GM19238 (cell line): ENCODE measurements around the gene IL4I1.
"Not testable (repeated sequence)": the region's sequence is repeated elsewhere in the genome, so short reads cannot be mapped to it uniquely, and the experiment has no call there.

Source experiments
- DNase-seq: peaks from one replicate; pipeline ENCODE4 v3.0.0; 2011; ENCODE audit warnings: low spot score; ENCODE audit not compliant: insufficient read length

Gene IL4I1, protein sequence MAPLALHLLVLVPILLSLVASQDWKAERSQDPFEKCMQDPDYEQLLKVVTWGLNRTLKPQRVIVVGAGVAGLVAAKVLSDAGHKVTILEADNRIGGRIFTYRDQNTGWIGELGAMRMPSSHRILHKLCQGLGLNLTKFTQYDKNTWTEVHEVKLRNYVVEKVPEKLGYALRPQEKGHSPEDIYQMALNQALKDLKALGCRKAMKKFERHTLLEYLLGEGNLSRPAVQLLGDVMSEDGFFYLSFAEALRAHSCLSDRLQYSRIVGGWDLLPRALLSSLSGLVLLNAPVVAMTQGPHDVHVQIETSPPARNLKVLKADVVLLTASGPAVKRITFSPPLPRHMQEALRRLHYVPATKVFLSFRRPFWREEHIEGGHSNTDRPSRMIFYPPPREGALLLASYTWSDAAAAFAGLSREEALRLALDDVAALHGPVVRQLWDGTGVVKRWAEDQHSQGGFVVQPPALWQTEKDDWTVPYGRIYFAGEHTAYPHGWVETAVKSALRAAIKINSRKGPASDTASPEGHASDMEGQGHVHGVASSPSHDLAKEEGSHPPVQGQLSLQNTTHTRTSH

DNA sequence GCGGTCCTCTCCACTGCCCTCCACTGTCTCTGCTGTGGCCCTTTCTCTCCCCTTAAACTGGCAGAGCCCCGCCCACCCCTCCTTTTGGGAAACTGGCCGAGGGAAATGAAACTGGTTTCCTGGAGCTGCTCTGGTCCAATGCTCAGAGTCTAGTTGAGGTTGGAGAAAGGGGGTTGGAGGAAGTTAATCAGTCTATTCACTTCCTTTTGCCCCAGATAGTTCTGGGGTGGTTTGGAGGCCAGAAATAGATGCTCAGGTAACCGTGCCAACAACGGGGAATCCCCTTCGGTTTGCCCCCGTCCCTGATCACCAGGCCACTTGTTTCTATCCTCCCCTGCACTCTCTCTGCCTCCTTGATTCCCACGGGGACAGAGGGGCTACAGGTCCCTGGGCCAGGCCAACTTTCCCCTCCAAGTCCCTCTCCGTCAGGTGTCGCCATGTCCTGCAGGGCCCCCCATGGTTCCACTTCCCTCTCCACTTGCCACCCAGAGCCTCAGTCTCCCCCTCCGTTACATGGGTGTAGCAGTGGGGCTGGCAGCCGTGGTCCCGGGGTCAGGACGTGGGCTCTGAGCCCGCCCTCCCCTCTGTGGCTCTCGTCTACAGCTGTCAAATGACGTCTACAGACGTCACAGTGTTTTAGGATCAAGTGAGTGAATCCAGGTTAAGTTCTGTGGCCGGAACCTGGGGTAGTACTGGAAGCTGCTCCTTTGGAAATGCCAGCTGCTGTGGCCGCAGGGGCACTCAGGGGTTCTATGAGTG lies at the start of gene IL4I1:
Gene IL4I1, minus strand, starts transcription at position 25 of the 759 bp plus-strand sequence. CDS start 727 bp downstream, outside the sequence.
- peak; percentile 83 for DNase-seq

DNA sequence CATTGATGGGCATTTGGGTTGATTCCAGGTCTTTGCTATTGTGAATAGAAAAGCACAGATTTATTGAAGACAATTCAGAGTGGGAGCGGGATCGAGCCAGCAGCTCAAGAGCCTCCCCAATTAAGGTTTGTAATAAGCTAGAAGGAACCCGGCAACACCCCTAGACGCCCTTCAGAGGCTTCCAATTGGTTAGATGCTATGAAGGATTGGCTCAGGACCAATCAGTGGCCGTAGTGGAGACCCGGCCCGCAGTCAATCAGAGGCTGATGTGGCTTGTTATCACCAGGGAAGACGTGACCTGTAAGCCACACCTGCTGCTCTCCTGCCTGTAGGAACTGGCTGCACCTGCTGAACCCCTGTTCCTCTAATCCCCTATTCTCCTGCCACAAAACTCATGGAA lies 49.7 kb upstream of the IL4I1 start:
- DNase-seq, result no peak

DNA sequence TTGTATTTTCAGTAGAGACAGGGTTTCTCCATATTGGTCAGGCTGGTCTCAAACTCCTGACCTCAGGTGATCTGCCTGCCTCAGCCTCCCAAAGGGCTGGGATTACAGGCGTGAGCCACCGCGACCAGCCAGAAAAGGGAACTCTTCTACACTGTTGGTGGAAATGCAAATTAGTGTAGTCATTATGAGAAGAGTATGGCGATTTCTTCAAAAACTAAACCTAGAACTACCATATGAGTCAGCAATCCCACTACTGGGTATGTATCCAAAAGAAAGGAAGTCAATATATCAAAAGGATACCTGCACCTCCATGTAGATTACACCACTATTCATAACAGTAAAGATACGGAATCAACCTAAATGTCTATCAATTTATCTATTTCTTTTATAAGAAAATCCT lies 47.9 kb upstream of the IL4I1 start:
- DNase-seq, result not testable (repeated sequence)

DNA sequence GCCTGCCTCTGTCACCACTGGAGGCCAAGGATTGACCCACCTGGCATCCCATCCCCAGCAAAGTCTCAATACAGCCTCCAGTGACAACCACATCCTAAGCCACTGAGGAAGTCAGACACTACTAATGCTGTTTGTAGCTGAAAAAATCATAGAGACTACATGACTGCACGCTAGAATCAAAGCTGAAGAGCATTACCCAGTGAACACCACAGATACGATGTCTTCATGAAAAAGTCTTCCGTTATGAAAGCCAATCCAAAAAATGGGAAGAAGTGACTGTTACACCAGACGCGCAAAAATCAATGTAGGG lies 43.8 kb upstream of the IL4I1 start:
- DNase-seq, result no peak

DNA sequence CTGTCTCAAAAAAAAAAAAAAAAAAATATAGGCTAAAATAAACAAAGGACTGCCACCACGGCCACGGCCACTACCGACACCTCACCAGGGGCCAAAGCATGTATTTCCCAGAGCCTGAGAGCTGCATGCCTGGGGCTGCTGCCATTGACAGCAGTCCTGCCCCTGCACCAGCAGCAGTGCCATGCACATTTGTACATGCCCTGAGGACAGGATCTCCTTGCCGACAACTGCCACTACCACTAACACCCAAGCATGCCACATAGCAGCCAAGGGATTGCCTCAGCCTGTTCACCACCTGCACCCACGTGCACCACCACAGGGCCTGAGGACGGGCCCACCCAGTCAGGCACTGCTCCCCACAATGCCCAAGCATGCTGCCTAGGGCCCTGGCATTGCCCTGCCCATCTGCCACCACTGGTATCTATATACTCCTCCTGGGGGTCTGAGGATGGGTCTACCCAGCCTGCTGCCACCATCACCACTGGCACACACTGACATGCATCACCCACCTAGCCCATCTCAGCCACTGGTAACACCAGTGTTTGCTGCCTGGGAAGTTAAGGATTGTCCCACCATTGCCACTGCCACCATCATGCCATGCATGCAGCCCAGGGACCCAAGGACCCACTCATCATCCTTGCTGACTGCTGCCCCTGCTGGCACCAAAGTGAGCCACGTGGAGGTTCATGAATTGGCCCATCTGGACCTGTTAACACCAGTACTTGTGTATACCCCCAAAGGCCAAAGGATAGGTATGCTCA lies 43.2 kb upstream of the IL4I1 start:
- no peak for DNase-seq

DNA sequence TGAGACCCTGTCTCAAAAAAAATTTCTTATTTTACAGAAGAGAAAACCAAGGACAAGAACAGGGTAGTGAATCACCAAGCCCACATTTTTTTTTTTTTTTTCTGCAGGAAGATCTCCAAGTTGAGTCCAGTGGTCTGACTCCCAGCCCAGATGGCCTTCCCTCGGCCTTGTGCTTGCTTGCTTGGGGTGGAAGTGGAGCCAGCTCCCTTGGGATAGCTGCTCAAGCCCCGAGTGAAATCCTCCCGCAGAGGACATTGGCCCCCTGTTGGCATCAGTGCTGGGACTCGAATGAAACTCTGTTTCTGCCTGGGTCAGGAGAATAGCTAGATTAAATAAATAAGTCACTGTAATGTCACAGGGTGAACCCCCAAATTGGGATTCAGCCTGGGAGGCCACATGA lies 42.0 kb upstream of the IL4I1 start:
- DNase-seq, result no peak

DNA sequence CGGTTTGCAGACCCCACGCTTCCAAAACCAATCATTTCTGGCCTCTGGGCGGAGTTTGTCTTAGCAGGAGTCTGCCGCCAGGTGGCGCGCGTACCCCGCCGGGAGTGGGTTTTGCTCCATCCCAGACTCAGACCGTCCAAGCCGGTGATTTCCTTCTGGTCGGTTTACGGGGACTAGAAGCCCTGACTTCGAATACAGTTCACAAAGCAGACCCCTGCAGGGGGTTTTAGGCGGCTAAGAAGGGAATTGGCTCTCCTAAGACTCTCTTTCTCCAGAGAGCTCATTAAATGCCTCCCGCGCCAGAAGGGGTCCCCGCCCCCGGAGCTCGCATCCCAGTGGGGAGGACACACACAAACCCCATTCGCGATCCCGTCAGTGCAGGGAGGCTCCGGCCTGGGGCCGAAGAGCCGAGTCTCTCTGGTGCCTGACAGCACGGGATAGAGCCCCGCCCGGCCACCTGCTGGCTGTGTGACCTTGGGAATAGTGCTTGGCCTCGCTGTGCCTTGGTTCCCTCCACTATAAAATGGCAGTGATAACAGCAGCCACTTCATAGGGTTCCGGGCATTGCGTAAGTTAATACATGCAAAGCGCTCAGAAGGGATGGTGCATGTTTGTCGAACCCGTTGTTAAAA lies 41.2 kb upstream of the IL4I1 start:
- peak; percentile 61 for DNase-seq

DNA sequence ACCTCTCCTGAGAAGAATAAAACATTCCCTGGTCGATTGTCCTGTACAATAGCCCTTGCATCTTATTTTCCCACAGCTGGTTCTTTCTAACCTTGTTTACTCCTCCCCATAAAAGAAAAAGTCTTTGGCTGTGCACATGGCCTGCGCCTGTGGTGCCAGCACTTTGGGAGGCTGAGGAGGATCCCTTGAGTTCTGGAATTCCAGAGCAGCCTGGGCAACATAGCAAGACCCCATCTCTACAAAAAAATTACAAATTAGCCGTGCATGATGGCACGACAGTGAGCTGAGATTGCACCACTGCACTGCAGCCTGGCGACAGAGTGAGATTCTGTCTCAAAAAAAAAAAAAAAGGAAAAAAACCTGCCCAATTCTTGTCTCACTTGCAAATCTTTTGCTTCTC lies 39.9 kb upstream of the IL4I1 start:
- DNase-seq, result no peak

DNA sequence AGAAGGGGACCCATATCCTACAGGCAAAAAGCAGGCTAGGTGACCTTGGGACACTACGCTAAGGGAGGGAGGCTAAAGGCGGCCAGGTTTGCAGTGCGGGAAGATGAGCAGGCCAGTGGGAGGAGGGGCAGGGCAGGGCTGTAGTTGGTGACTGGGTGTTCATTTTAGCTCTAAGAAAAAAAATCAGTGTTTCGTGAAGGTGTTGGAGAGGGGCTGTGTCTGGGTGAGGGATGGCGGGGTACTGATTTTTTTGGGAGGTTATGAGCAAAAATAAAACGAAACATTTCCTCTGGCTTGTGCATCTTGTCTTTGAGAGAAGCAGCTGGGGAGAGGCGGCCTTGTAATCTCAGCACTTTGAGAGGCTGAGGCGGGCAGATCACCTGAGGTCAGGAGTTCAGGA lies 37.0 kb upstream of the IL4I1 start:
- no peak for DNase-seq

DNA sequence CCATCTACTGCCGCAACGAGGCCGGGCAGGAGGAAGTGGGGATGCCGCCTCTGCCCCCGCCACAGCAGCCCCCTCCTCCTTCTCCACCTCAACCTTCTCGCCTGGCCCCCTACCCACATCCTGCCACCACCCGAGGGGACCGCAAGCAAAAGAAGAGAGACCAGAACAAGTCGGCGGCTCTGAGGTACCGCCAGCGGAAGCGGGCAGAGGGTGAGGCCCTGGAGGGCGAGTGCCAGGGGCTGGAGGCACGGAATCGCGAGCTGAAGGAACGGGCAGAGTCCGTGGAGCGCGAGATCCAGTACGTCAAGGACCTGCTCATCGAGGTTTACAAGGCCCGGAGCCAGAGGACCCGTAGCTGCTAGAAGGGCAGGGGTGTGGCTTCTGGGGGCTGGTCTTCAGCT lies 36.0 kb upstream of the IL4I1 start:
- DNase-seq, result no peak

DNA sequence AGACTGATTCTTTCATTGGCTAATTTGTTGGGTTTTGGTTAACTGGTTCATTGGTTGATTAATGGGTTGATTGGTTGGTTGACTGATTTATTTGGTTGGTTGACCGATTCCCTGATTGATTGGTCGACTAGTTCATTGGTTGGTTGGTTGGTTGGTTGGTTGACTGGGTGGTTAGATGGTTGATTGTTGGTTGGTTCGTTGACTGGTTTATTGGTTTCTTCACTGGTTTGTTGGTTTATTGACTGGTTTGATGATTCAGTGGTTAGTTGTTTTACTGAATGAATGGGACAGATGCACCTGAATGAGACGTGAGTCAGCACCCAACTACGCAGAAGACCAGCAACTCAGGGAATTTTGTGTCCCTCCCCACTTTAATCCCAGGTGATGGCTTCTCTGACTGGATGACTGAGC lies 35.4 kb upstream of the IL4I1 start:
- no peak for DNase-seq

DNA sequence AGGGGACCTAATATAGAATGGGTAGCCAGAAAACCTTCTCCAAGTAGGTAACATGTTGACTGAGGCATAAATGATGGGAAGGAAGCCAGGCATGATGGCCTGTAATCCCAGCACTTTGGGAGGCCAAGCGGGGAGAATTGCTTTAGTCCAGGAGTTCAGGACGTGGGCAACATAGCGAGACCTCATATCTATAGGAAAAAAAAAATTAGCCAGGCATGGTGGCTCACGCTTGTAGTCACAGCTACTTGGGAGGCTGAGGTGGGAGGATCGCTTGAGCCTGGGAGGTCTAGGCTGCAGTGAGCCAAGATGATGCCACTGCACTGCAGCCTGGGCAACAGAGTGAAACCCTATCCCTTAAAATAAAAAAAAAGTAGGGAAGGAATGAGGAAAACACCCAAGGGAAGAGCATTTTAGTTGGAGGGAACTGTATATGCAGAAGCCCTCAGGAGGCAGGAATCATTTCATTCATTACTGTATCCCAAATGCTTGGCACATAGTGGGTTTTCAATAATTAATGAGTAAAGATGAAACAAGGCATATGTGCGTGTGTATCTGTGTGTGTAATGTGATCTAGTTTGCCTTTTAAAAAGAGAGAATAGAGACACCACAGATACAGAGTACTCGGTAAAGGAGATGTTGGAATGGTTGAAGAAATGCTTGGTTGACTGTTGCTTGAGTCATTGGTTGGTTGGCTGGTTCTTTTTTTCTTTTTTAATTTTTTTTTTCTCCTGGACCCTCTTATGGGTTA lies 34.8 kb upstream of the IL4I1 start:
- no peak for DNase-seq

DNA sequence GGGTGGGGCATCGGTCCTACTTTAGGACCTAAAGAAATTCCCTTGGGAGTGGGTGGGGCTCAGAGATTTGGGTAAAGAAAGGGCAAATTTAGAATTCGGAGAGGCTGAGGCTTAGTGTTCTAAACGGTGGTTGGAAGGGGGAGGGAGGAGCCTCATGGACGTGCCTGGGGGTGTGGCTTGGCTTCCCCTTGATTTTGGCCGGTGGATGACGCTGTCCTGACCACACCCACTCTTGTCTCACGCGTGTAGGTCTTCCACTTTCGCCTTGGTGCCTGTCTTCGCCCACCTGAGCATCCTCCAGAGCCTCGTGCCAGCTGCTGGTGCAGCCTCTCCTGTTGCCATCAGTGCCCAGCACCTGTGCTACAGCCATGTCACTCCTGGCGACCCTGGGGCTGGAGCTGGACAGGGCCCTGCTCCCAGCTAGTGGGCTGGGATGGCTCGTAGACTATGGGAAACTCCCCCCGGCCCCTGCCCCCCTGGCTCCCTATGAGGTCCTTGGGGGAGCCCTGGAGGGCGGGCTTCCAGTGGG lies 33.9 kb upstream of the IL4I1 start:
- no peak for DNase-seq

DNA sequence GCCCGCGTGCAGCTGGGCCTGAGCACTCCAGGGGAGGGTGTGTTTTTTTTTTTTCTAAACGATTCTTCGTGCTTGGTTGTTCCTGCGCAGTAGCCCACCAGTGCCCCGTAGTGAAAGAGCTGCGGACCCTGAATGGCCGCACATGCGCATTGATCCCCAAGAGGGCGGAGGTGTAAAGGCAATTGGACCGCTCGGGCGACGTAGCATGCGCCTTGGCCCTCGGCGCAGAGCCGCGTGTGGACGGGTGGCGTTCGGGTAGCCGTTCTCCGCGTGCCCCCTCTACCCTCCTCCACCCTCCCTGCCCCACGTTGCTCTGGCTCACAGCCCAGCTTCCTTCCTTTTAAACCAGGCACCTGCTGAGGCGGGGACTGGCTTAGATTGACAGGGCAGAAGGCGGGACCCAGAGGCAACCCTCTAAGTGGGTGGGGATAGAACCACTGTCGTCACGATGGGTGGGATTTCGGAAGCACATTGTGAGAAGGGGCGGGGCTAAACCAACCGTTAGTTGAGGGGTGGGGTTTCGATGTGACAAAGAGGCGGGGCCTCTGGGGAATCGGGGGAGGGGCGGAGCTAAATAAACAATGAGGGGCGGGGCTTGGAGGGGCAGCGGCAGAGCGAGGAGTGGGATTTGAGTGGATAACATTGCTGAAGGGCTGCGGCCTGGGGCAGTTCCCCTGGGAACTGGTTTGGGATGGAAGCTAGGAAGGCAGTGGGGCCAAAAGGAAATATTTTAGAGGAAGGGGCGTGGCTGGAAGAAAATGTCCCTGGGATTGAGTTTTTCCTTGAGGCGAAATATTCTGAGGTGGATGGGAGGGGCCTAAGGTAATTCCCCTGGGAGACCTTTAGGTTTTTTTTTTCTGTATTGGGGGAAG lies 33.2 kb upstream of the IL4I1 start:
- DNase-seq, result peak; percentile 87

DNA sequence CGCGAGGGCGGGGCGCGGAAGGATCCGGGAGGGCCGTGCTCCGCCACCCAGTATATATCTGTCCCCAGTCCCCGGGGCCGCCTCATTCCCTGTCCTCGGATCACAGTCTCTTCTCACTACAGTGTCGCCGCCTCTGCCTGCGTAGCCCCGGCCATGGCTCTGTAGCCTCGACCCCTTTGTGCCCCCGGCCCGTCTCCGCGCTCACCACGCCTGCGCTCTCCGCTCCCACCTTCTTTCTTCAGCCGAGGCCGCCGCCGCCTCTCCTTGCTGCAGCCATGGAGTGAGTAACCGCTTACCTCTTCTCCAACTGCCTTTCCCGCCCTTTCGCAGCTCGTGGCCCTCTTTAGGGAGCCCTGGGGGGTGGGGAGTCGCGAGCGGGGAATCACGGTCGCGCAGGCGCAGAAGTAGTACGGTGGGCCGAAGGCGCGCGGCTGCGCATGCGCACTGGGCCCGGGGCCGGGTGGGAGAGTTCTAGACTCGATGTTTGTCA lies 32.5 kb upstream of the IL4I1 start, which contains the start of the genes ATF5 and NUP62:
Gene ATF5, plus strand, starts transcription at position 85 of the 490 bp plus-strand sequence. CDS start 1,646 bp downstream, outside the sequence.
Gene NUP62, minus strand, starts transcription at position 384 of the 490 bp plus-strand sequence. CDS start 19,697 bp downstream, outside the sequence.
- DNase-seq, result peak; percentile 93

DNA sequence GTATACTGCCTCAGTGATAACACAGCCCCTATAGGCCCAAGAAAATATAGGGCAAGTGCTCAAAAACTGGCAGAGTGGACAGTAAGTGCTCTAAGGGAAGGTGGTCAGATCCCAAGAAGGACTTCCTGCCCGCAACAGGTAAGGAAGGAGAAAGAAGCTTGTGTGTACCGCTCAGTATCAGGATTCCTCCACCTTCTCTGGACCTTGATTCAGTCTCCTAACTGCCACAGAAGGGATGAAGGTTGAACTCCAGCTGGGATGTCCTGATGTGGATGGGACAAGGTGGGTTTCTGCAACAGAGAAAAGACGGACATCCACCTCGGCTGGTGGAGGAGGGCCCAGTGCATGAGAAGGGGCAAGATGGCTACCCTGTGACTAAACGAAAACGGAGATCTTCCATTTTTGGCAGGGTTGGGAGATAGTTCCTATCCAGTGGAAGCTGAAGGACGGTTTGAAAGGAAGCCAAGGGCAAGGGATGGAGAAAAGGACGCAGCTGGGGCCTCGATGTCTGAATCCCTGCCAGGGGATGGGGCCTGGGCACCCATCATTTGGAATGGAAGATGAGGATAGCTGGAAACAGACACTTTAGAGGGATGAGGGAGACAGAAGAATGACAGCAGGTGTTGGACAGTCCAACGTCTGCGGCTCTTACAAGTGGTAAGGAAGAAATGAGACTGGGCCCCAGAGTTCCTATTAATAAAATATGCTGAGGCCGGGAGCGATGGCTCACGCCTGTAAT lies 31.0 kb upstream of the IL4I1 start:
- DNase-seq, result no peak

DNA sequence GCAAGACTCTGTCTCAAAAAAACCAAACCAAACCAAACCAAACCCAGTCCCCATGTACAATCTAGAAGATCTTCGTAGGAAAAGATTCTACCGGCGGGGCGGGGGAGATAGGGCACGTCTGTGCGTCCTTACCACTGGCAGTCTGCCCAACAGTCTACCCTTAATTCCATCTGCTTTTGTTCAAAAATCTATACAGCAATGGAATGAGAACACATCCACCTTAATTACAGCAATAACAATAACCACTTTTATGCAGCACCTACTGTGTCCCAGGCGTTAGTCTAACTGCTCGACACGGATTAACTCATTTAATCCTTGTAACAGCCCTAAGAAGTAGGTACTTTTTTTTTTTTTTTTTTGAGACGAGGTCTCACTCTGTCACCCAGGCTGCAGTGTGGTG lies 29.8 kb upstream of the IL4I1 start:
- DNase-seq, result no peak

DNA sequence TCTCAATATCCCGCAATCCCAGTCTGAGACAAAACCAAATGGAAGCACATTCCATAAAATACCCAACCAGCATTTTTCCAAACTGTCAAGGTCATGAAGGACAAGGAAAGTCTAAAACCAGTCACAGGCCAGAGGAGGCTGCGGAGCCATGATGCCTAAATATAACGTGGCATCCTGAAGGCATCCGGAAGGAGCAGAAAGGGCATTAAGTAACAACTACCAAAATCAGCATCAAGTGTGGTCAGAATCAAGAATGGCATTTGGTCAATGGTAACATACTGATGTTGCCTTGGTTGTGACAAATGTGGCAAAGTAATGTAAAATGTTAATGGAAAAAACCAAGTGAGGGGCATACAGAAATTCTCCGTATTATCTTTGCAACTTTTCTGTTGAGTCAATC lies 28.8 kb upstream of the IL4I1 start:
- no peak for DNase-seq
